GM21737 (cell line): ENCODE results near the gene ARRDC5.
"Not testable (repeated sequence)": the region's sequence is repeated elsewhere in the genome, so short reads cannot be mapped to it uniquely, and the experiment has no call there.

ENCODE experiments used
- ATAC-seq: cut with Tn5 transposase; IDR thresholded peaks from one replicate; pipeline ENCODE4 v1.9.1; 2021; ENCODE audit warnings: mild to moderate bottlenecking, moderate library complexity; ENCODE audit not compliant: unreplicated experiment

ARRDC5 gene

DNA sequence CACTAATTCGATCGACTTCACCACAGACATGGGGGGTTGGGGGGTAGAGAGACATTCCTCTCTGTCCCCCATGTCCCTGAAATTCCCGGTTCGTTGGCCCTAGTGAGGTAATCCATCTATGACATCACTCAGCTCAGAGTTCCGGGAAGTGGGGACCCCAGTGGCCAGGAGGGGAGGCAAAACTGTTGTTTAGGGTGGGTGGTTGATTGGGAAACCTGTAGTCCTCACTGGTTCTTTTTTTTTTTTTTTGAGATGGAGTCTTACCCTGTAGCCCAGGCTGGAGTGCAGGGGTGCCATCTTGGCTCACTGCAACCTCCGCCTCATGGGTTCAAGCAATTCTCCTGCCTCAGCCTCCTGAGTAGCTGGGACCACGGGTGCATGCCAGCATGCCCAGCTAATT lies at the start of gene ARRDC5:
TSS of gene ARRDC5 (minus strand) at position 101 of the 400 bp plus-strand sequence. CDS start at position 30, 71 bp downstream.
- ATAC-seq: no peak

DNA sequence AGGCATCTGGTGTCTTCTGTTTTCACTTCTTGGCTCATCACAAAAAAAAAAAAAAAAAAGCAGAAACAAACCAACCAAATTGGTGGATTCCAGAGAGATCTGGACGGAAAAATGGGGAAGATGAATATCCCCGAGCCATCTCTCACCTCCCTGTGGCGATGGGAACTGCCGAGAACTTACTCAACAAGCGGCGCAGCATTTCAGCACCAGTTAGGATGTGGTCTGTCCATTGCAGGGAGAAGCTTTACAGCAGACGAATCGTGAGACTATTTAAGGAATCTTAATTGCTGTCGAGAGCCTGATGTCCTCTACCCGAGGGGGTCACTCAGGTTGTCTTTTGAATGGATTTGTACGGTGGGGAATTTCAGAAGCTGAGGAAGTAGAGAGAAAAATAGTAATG lies 49.0 kb upstream of the ARRDC5 start:
- ATAC-seq: no peak

DNA sequence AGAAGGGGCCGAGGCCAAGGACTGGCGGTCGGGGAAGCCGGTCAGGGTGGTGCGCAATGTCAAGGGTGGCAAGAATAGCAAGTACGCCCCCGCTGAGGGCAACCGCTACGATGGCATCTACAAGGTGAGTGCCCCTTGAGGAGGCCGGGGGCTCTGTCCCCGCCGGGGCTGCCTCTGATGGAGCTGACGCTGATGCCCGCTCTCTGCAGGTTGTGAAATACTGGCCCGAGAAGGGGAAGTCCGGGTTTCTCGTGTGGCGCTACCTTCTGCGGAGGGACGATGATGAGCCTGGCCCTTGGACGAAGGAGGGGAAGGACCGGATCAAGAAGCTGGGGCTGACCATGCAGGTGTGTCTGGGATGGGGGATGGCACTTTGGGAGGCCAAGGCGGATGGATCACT lies 48.0 kb upstream of the ARRDC5 start:
- ATAC-seq: not testable (repeated sequence)

DNA sequence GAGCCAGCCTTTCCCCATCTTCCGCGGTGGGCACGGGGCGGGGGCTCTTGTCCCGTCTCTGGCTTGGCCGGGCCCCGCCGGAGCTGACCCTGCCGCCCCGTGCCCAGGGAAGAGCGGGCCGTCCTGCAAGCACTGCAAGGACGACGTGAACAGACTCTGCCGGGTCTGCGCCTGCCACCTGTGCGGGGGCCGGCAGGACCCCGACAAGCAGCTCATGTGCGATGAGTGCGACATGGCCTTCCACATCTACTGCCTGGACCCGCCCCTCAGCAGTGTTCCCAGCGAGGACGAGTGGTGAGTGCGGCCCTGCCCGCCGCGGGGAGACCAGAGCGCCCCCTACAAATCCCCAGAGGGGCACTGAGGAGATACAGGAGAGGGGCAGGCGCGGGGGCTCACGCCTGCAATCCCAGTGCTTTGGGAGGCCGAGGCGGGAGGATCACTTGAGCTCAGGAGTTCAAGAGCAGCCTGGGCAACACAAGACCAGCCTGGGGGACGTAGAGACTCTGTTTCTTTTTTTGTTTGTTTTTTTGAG lies 39.0 kb upstream of the ARRDC5 start:
- not testable (repeated sequence) for ATAC-seq

DNA sequence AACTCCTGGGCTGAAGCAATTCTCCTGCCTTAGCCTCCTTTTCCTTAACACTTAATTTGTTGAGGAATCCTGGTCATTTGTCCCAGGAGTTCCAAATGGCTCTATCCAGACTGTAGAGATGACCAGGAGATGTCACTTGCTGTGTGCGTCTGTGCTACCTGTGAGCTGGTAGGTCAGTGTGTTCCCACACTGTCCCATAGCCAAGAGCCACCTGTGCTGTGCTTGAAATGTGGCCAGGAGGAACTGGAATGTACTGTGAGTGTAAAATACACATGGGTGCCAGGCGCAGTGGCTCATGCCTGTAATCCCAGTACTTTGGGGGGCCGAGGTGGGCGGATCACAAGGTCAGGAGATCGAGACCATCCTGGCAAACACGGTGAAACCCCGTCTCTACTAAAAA lies 36.8 kb upstream of the ARRDC5 start:
- ATAC-seq: no peak

DNA sequence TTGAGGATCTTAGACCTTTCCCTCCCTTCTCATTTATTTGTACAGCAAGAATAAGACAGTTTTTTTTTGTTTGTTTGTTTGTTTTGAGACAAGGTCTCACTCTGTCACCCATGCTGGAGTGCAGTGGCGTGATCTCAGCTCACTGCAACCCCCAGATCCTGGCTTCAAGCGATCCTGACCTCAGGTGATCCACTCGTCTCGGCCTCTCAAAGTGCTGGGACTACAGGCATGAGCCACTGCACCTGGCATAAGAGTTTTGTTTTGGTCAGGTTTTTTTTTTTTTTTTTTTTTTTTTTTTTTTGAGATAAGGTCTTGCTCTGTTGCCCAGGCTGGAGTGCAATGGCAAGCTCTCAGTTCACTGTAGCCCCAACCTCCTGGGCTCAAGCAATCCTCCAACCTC lies 35.8 kb upstream of the ARRDC5 start:
- ATAC-seq: not testable (repeated sequence)

DNA sequence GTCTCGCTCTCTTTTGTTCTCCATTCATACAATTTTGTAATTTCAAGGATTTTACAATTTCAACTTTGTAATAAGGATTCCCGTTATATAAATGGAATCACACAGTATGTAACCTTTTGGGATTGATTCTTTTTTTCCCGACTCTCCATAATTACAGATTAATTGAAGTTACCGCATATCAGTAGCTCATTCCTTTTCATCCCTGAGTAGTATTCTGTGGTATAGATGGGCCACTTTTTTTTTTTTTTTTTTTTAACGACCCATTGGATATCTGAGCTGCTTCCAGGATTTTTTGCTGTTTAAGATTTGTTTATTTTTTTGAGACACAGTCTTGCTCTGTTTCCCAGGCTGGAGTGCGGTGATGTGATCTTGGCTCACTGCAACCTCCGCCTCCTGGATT lies 34.4 kb upstream of the ARRDC5 start:
- no peak for ATAC-seq

DNA sequence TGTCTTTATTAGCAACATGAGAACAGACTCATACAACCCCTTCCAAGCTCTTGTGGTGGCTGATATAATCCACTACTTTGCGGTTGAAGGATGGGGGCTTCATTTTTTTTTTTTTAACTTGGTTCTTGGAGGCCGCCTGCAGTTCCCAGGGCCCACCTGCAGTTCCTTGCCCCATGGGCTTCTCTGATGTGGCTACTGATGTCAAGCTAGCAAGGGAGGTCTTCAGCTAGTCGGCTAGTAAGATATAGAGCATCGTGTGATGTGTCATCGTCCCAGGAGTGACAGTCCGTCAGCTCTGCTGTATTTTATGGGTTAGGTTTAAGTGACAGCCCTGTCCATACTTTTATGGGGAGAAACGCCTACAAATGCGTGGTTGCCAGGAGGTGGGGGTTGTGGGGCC lies 32.7 kb upstream of the ARRDC5 start:
- no peak for ATAC-seq

DNA sequence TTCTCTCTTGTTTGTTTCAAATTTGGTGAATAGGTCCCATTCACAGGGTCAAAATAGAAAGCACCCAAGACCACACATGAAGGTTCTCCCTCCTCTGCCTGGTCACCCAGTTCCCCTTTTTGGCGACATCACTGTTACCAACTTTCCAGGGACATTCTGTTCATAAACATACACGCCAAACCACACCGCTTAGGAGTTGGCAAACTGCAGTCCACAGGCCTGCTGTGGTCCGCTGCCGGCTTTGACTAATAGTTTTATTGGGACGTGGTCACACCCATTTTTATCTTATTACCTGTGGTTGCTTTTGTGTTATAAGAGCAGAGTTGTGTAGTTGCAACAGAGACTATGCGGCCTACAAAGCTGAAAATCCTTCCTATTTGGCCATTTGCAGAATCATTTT lies 30.8 kb upstream of the ARRDC5 start:
- ATAC-seq: no peak

DNA sequence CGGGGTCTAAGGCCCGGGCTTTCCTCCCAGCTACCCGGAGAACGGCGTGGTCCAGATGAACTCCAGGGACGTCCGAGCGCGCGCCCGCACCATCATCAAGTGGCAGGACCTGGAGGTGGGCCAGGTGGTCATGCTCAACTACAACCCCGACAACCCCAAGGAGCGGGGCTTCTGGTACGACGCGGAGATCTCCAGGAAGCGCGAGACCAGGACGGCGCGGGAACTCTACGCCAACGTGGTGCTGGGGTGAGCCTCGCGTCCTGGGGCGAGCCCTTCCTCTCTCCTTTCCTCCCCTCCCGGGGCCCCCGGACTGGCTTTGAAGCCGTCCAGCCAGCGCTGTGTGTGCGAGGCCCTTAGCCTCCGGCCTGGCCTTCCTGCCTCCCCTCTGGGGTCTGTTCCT lies 30.0 kb upstream of the ARRDC5 start:
- no peak for ATAC-seq

DNA sequence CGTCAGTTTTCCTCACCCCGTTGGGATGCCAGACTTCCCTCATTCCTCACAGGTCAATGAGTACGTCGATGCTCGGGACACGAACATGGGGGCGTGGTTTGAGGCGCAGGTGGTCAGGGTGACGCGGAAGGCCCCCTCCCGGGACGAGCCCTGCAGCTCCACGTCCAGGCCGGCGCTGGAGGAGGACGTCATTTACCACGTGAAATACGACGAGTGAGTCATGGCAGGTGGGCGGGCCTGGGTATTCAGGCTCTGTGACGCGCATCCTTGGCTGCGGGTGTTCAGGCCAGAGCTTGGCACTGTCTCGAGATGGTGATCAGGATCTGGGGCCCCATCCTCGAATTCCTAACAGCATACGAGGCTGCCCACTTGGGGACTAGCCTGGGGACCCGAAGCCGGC lies 28.0 kb upstream of the ARRDC5 start:
- ATAC-seq: no peak

DNA sequence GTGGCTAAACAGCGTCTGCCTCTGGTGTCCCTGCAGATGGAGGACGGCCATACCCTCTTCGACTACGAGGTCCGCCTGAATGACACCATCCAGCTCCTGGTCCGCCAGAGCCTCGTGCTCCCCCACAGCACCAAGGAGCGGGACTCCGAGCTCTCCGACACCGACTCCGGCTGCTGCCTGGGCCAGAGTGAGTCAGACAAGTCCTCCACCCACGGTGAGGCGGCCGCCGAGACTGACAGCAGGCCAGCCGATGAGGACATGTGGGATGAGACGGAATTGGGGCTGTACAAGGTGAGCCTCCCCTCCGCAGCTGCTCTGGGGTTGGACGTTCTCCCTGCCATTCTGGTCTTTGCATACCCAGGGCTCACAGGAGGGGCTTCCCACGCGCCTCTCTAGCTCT lies 26.5 kb upstream of the ARRDC5 start:
- no peak for ATAC-seq

DNA sequence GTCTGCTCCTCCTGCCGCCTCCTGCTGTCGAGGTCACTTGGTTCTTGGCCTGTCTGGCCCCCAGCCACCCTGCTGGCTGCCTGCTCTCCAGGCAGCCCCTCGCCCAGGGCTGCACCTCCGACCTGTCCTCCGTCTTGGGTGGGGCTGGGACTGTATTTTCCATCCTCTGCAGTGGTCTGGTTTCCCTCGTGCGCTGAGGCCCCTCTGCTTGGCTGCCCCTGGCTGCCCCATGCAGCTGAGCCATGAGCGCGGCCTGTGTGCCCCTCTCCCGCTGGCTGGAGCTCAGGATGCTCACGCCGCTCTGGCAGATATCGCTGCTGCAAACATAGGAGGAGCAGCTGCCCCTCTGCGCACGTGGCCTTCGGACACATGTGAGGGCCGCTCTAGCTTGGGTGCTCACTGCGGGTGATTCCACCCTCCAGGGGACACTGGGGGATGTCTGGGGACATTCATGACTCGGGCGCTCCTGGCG lies 20.6 kb upstream of the ARRDC5 start:
- no peak for ATAC-seq

DNA sequence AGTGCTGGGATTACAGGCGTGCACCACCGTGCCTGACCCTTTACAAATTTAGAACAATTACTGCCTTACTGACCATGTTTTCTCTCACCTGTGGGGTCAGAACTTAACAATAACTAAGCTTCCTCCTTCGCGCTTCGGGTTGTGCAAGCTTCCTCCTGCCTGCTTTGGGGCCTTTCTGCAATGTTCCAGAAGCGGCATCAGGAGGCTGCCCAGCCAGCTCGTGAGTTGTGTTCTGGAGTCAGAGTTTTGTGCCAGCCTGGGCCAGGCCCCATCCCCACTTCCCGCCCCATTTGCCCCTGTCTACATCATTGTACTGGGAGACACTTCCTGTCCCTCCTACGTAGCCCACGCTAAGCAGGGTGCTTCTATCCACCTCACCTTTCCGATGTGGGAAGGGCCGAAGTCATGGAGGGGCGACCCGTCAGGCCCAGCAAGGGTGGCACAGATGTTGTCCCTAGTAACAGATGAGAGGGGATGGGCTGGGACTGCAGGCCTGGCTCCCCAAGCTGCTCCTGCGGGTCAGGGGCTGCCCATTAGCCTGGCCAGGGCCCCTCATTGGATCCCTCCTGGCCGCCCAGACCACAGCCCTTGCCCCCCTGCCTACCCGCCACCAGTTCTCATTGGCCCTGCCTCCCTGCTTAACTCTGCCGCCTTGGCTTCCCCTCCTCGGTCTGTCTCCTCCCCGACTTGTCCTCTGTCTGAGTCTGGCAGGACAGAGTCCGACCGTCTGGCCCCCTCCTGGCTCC lies 20.0 kb upstream of the ARRDC5 start:
- ATAC-seq: no peak

DNA sequence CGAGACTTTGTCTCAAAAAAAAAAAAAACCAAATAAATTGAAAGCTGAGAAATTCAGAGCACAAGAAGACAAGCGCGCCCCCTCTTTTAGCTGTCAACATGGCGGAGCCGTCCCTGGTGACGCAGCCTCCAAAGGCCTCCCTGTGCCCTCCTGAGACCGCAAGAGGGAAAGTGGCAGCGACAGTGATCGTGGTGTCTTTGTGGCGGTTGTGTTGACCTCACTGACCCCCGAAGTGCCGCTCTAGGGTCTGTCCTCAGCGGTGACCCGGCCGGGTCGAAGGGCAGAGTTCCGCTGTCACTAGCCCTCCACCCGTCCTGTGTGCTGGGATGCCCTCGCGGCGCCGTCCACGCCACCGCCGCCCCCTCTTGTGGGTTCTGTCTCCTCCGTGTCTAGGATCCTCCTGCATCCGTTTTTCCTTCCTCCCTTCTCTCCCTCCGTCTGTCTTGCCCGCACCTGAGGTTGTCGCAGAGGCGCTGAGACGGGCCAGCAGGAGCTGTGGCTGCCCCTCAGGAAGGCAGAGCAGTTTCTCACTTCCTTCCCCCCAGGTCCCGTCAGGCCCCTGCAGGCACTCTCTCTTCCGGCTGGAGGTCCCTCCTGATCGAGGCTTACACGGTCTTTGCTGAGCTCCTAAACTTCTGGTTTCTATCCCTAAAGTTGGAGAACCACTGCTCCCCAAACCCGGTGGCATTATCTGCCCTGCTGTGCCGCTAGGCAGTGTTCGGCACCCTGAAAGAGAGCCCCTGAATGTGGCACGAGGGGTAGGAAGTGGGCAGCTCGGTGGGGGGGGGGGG lies 13.8 kb upstream of the ARRDC5 start:
- no peak for ATAC-seq

DNA sequence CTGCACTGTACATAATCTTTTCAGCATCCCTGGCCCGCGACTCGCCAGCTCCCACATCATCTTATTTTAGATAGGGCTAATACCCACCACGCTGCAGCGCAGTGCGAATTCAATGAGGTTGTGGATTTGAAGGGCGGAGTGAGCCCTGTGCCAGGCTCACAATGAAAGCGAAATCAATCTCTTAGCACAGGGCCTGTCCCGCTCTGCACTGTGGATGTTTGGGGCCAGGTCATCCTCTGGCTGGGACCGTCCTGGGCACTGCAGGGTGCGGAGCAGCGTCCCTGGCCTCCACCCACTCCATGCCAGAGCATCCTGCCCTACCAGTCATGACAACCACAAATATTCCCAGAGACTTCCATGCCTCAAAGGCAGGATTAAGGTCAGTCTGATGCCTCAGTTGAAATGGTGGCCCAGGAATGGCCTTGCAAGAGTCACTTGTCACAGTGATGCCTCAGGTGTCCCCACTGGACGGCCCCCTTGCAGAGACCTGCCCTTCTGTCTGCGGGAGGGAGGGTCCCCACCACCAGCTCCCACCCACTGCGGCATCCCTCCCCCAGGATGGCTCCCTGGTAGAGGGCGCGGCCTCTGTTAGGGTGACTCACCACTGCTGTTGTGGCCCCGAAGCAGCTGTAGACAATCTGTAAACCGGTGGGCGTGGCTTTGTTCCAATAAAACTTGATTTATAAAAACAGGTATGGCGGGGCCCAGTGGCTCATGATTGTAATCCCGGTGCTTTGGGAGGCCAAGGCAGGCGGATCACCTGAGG lies 12.2 kb upstream of the ARRDC5 start:
- ATAC-seq: no peak

DNA sequence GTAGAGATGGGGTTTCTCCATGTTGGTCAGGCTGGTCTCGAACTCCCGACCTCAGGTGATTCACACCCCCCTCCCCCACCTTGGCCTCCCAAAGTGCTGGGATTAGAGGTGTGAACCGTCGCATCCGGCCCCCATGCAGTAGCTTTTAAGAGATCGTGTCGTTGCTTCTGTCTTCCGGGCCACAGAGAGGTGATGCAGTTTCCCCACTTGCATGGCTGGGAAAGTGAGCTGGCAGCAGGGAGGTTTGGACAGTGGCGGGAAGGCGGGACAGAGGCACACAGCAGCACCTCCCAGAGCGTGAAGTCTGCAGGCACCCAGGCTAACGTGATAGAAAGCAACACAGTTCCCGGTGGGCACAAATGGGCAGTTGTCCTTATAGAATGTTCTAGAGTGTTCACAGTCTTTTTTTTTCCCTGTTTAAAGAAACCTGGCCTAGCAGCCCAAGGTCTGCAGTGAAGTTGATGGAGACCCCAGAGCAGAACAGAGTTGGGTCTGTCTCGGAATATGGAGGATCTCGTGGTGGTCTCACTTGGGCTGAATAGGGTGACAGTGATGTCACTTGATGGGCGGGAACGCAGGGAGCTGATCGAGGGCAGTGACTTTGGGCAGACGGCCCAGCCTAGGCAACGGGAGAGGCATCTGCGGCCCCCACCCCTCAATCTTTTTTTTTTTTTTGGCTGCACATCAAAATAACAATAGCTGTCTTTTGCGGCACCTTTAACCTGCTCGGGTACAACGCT lies 11.5 kb upstream of the ARRDC5 start:
- no peak for ATAC-seq

DNA sequence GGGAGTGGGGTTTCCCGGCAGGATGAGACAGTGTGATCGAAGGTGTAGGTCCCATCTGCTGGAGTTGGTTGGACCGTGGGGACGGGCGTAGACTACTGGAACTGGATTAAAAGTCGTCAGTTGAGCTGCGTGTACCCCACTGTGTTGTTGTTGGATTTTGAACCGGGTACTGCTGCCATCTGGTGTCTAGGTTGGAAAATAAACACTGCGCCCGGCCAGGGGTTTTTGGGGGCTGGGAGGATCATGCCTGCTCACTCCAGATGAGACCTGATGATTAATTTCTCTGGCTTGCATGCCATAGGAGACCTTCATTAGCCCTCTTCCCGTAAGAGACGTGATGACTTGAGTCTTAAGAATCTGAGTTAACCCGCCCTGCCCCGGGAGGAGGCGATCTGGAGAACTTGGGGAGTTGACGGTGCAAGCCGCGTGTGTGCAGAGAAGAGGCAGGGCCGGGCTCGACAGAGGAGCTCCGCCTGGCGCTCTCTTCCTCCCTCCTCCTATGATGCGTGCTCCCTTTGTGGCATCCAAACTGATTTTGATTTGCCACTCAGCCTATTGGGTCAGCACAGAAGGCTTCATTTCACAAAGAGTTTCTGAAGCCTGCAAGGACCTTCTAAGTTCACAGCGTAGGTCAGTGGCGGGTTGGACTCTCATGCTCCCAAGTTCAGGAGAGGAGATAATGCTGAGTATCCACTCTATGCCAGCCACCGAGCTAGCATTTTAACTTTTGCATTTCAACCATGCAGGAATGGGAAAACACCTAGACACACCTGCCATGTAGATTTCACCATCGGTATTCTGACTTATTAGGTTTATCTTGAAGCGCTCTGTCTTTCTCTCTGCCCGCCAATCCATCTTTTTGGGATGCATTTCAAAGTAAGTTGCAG lies 9.3 kb upstream of the ARRDC5 start:
- no peak for ATAC-seq

DNA sequence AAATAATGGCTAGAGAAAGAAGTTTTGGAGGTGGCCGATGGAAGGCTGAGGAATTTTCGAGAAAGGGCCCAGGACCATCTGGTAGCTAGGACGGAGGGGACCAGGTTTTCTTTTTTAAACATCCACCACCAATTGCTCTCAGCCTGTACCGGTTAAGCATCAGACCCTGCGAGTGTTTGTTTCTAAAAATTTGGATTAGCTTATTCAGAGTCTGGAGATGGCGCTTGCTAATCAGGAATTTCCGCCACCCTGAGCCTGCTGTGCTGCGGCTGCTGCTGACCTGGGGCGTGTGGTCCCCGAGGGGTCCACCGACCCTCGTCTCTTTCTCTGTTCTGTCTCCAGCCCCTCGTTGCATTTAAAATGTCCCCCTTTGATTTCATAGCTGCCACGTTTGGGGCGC lies 8.6 kb upstream of the ARRDC5 start:
- ATAC-seq: no peak
